Mucosa of rectum (tissue), 2 donors: ENCODE results near the gene PBRM1.

Source experiments
- H3K27ac ChIP-seq, 2 donors: one replicate each; pipeline ENCODE4 v1.7.0; 2013; ENCODE audit warnings: inconsistent platforms in 2 of 2, low read depth in 2 of 2, low read length in 2 of 2
- H3K27me3 ChIP-seq, 2 donors: one replicate each; pipeline ENCODE4 v1.7.0; 2013; ENCODE audit warnings: low read length in 2 of 2; ENCODE audit not compliant: control insufficient read depth in 2 of 2, insufficient read depth in 2 of 2
- H3K36me3 ChIP-seq, 2 donors: one replicate each; pipeline ENCODE4 v1.7.0; 2013; ENCODE audit warnings: low read length in 2 of 2; ENCODE audit not compliant: control insufficient read depth in 2 of 2, insufficient read depth in 2 of 2
- H3K4me1 ChIP-seq, 2 donors: one replicate each; pipeline ENCODE4 v1.7.0; 2013; ENCODE audit warnings: low read length in 2 of 2, mild to moderate bottlenecking in 1 of 2; ENCODE audit not compliant: control insufficient read depth in 2 of 2, insufficient read depth in 2 of 2
- H3K4me3 ChIP-seq, 2 donors: one replicate each; pipeline ENCODE4 v1.7.0; 2013; ENCODE audit warnings: low read length in 2 of 2
- H3K9ac ChIP-seq, 2 donors: one replicate each; pipeline ENCODE4 v1.7.0; 2013; ENCODE audit warnings: low read length in 2 of 2, low read depth in 1 of 2, mild to moderate bottlenecking in 1 of 2
- H3K9me3 ChIP-seq, 2 donors: one replicate each; pipeline ENCODE4 v1.7.0; 2013; ENCODE audit warnings: low read length in 2 of 2; ENCODE audit not compliant: control insufficient read depth in 2 of 2
- donor health status: healthy.
- donor health status: Normal muscosa, but diverticular disease.

The PBRM1 gene

DNA sequence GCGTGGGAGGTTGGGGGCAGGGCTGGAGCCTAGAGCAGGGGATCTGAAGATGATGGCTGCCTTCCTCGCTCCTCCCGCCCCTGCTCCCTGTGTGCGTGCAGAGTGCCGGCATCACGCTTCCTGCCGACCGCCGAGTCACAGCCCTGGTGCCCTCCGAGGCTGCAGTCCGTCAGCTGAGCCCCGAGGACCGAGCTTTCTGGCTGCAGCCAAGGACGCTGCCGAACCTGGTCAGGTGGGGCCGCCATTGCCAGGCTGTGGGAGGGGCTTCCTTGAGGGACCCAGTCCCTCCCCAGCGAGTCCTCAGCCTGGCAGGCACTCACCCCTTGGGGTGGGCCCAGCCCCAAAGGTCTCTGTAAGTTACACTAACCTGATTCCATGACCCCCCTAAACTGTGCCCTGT, 173.0 kb downstream of the PBRM1 start:
- Histone ChIP-seq H3K36me3 (no peaks in the 10 kb centered on the region), H3K4me1 (no peaks in the 10 kb centered on the region), H3K27me3 (no peaks in the 10 kb centered on the region), H3K27ac (no peak overlapping the region), H3K9ac (no peak overlapping the region), H3K9me3 (no peaks in the 10 kb centered on the region), H3K4me3 (no peak overlapping the region)

DNA sequence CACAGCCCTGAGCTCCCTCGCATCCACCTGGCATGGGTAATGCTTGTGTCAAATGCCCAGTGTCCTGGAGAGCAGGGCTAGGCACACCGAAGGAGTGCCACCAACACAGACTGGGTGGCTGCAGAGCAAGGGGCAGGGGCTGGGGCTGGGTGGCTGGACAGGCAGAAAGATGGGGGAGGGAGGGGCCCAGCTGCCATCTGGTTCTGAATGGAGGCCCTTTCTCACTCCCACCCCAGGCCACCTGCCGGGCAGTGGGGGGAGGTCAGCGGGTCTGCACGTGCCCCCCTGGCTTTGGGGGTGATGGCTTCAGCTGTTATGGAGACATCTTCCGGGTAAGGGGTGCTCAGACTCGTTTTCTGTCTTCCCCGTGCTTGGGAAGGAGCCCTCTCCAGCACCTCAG, 173.6 kb downstream of the PBRM1 start:
- no peaks in the 10 kb centered on the region for H3K36me3 ChIP-seq
- no peaks in the 10 kb centered on the region for H3K27me3 ChIP-seq
- no peaks in the 10 kb centered on the region for H3K9me3 ChIP-seq
- H3K4me1 ChIP-seq: no peaks in the 10 kb centered on the region
- no peak overlapping the region for H3K27ac ChIP-seq
- H3K4me3 ChIP-seq: no peak overlapping the region
- H3K9ac ChIP-seq: no peak overlapping the region

DNA sequence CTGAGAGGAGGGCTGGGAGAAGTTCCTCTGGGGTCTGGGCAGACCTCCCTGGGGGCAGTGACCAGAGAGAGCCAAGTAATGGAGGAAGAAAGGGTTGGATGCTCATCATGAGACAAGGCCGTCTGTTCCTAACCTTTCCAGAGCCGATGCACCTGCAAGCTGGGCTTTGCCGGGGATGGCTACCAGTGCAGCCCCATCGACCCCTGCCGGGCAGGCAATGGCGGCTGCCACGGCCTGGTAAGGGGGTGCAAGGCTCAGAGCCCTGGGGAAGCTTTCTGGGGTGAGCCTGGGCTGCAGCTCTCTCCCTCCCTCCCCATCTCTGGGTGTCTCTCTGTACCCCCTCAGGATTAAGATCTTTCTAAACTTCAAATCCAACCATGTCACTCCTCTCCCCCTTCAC, 174.2 kb downstream of the PBRM1 start:
- Histone ChIP-seq H3K27ac (no peak overlapping the region), H3K9me3 (no peaks in the 10 kb centered on the region), H3K9ac (no peak overlapping the region), H3K4me1 (no peaks in the 10 kb centered on the region), H3K27me3 (no peaks in the 10 kb centered on the region), H3K4me3 (no peak overlapping the region), H3K36me3 (no peaks in the 10 kb centered on the region)

DNA sequence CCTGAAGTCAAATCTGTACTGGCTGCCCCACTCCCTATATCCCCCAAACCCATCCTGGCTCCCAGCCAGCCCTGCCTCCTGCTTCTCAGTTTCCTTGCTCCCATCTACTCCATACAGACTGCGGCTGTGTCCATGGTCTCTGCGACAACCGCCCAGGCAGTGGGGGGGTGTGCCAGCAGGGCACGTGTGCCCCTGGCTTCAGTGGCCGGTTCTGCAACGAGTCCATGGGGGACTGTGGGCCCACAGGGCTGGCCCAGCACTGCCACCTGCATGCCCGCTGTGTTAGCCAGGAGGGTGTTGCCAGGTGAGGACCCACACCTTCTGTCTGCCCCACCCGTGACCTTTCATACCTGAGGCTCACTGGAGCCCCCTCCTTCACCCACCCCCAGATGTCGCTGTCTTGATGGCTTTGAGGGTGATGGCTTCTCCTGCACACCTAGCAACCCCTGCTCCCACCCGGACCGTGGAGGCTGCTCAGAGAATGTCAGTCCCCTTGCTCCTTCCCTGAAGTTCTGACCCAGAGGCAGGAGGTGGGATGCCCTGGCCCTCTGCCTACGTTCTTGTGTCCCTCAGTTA, 175.9 kb downstream of the PBRM1 start:
- Histone ChIP-seq H3K9me3 (no peaks in the 10 kb centered on the region), H3K27ac (no peak overlapping the region), H3K27me3 (no peaks in the 10 kb centered on the region), H3K9ac (no peak overlapping the region), H3K4me3 (no peak overlapping the region), H3K4me1 (no peaks in the 10 kb centered on the region), H3K36me3 (no peaks in the 10 kb centered on the region)

DNA sequence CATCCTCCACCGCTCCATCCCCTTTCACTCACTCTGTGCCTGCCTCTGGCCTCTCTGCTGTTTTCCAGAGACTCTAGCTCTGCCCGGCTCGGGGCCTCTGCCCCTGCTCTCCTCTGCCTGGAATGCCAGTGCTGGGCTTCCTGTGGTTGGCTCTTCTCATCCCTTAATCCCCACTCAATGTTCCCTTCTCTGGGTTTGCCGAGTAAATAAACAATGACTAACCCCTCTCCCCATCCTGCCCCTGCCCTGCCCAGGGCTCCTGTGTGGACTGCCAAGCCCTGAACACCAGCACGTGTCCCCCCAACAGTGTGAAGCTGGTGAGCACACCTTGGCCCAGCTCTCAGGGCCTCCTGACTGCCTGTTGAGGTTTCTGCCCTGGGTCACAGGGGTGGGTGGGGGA, 178.4 kb downstream of the PBRM1 start:
- Histone ChIP-seq H3K27me3 (no peaks in the 10 kb centered on the region), H3K4me1 (no peaks in the 10 kb centered on the region), H3K4me3 (no peak overlapping the region), H3K9me3 (no peaks in the 10 kb centered on the region), H3K27ac (no peak overlapping the region), H3K9ac (no peak overlapping the region), H3K36me3 (no peaks in the 10 kb centered on the region)

DNA sequence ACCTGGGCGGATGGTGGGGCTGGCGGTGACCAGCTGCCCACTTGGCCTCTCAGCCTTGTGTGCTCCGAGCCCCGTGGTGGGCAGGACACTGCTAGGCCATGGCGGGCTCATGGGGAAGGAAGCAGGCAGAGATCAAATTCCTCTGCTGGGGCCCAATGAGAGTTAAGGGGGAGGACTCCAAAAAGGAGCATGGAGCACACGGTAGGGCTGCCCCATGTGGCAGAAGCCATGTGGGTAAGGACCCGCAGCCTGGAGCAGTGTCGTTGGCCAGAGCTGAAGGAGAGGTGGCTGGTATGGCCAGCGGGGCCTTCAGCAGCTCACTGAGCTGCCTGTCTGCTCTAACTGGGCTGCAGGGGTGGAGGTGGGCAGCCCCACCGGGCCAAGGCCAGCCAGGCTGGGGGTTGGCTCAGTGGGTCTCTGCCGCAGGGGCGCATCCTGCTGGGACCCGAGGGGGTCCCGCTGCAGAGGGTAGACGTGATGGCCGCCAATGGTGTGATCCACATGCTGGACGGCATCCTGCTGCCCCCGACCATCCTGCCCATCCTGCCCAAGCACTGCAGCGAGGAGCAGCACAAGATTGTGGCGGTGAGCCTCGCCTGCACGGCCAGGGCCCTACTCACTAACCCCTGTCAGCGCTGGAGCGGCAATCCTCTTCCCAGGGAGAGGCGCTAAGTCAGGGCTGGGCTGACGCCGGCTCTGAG, 179.3 kb downstream of the PBRM1 start:
- no peak overlapping the region for H3K27ac ChIP-seq
- H3K36me3 ChIP-seq: no peaks in the 10 kb centered on the region
- H3K9me3 ChIP-seq: no peaks in the 10 kb centered on the region
- H3K4me3 ChIP-seq: no peak overlapping the region
- no peaks in the 10 kb centered on the region for H3K4me1 ChIP-seq
- no peak overlapping the region for H3K9ac ChIP-seq
- no peaks in the 10 kb centered on the region for H3K27me3 ChIP-seq

DNA sequence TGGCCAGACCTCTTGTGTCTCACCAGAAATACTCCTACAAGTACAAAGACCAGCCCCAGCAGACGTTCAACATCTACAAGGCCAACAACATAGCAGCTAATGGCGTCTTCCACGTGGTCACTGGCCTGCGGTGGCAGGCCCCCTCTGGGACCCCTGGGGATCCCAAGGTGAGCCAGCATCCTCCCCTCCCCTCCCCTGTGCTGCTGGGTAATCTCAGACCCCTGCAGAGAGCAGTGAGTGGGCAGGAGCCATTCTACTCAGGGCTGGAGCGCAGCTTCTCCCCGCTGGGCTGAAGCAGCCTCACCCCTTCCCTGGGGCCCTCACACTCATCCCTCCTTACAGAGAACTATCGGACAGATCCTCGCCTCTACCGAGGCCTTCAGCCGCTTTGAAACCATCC, 180.7 kb downstream of the PBRM1 start:
- H3K9ac ChIP-seq: no peak overlapping the region
- H3K4me3 ChIP-seq: no peak overlapping the region
- H3K9me3 ChIP-seq: no peaks in the 10 kb centered on the region
- H3K27ac ChIP-seq: no peak overlapping the region
- H3K4me1 ChIP-seq: no peaks in the 10 kb centered on the region
- no peaks in the 10 kb centered on the region for H3K36me3 ChIP-seq
- H3K27me3 ChIP-seq: no peaks in the 10 kb centered on the region

DNA sequence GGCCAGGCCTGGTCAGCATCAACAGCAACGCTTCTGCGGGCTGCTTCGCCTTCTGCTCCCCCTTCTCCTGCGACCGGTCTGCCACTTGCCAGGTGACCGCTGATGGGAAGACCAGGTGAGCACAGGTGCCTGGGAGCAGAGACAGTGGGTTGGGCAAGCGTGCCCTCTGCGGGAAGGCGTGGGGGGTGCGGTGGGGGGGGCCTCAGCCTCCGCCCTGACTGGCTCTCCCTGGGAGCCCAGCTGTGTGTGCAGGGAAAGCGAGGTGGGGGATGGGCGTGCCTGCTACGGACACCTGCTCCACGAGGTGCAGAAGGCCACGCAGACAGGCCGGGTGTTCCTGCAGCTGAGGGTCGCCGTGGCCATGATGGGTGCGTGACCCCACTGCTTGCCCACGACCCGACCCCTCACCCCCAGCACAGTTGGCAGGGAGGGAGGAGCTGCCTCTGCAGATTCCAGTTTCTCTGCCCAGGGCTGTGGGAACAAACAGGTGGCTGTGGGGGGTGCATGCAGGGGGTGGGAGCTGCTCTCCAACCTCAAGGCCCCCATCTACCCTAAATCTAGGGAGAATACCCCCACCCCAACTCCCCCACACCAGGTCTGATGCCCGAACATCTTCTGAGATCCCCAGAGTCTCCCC, 181.8 kb downstream of the PBRM1 start:
- Histone ChIP-seq H3K27me3 (no peaks in the 10 kb centered on the region), H3K9ac (no peak overlapping the region), H3K36me3 (no peaks in the 10 kb centered on the region), H3K27ac (no peak overlapping the region), H3K9me3 (no peaks in the 10 kb centered on the region), H3K4me3 (no peak overlapping the region), H3K4me1 (no peaks in the 10 kb centered on the region)

DNA sequence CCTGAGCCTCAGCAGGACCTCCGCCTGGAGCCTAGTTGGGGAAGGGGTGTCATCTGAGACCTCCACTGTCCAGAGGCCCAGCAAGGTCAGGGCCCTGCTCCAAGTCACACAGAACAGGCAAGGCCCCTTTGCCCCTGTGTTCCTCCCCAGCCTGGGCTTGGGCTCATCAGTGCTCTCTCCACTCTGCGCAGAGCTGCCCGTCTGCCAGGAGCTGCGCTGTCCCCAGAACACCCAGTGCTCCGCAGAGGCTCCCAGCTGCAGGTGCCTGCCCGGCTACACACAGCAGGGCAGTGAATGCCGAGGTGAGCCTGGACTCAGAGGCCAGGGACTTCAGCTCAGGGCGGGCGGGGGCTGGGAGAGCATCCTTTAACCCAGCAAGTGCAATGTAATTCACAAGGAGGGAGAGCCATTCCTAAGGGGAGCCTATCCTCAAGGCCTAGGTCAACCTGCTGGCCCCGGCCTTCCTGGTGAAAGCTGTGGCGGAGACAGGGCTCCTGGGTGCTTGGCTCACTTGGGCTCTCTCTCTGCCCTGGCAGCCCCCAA, 182.8 kb downstream of the PBRM1 start:
- no peak overlapping the region for H3K27ac ChIP-seq
- H3K9ac ChIP-seq: no peak overlapping the region
- peaks cover 0 to under 1% of the 10 kb centered on the region in 2 donors for H3K4me1 ChIP-seq
- H3K36me3 ChIP-seq: no peaks in the 10 kb centered on the region
- H3K9me3 ChIP-seq: no peaks in the 10 kb centered on the region
- H3K27me3 ChIP-seq: no peaks in the 10 kb centered on the region
- H3K4me3 ChIP-seq: no peak overlapping the region

DNA sequence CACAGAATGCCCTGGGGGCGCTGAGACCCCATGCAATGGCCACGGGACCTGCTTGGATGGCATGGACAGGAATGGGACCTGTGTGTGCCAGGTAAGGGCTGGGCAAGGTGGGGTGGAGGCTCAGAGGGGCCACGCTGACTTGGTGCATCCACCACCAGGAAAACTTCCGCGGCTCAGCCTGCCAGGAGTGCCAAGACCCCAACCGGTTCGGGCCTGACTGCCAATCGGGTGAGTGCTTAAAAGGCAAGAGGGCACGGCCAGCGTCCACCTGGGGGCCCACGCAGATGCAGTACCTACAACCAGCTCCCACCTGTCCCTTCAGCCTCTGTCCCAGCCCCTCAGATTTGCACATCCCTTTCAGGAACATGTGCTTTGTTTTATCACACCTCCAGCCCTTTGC, 183.7 kb downstream of the PBRM1 start:
- Histone ChIP-seq H3K27ac (no peak overlapping the region), H3K9ac (no peak overlapping the region), H3K9me3 (no peaks in the 10 kb centered on the region), H3K4me3 (no peak overlapping the region), H3K4me1 (peaks cover 0 to 2% of the 10 kb centered on the region in 2 donors), H3K36me3 (no peaks in the 10 kb centered on the region), H3K27me3 (no peaks in the 10 kb centered on the region)
